ENCODE results near the gene TRIM2.

DNA sequence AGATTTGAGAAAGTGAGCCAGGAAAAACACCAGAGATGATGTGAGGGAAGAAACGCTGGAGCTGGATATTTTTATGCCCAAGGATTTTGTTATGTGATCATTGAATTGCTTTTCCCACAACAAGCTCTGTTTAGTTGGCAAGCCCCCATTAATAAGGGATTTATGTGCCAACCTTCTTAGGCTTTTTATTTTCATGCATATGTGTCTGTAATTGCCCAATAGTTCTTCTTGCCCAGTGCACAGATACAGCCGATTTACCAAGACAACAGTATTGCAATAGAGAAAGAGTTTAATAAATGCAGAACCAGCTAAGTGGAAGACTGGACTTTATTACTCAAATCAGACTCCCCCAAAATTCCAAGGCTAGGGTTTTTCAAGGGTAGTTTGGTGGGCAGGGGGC lies 57.7 kb downstream of the TRIM2 start:
- TF ChIP-seq, protein P1, sequence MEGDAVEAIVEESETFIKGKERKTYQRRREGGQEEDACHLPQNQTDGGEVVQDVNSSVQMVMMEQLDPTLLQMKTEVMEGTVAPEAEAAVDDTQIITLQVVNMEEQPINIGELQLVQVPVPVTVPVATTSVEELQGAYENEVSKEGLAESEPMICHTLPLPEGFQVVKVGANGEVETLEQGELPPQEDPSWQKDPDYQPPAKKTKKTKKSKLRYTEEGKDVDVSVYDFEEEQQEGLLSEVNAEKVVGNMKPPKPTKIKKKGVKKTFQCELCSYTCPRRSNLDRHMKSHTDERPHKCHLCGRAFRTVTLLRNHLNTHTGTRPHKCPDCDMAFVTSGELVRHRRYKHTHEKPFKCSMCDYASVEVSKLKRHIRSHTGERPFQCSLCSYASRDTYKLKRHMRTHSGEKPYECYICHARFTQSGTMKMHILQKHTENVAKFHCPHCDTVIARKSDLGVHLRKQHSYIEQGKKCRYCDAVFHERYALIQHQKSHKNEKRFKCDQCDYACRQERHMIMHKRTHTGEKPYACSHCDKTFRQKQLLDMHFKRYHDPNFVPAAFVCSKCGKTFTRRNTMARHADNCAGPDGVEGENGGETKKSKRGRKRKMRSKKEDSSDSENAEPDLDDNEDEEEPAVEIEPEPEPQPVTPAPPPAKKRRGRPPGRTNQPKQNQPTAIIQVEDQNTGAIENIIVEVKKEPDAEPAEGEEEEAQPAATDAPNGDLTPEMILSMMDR (IDR thresholded peaks at IDR 0.05), result no peak
- no peak for TF ChIP-seq FOXM1 (IDR thresholded peaks at IDR 0.05; ENCODE audit: low read depth)
